ENCODE data around the gene RPL13.

RPL13 gene

DNA sequence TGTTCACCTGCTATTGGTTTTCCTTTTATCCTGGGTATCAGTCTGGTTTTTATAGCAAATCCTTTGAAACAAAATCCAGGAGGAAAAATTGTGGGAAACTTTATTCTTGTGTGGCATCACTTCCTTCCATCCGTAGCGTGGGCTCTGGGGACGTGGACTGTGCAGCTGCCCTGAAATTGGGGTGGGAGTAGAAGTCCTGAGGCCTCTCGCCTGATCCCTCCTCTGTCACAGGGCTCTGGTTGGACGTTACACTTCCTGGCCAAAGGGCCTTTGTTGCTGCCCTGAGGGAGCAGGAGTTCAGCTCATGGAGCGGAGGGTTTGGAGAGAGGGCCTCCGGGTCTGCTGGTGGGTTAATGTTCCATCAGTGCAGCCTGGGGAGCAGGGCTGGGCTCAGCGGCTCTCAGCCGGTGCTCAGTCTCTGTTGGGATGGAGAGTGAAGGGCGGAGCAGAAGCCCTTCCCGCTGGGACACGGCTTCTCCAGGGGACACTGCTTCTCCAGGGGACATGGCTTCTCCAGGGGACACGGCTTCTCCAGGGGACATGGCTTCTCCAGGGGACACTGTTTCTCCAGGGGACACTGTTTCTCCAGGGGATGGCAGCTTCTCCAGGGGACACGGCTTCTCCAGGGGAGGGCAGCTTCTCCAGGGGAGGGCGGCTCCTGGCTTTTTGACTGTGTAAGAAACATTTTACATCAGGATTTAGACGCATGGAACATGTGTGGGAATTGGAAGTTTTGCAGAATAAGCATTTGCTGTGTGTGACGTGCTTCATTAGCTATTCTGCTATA lies 15.2 kb upstream of the RPL13 start:
- DNase-seq: no peak

DNA sequence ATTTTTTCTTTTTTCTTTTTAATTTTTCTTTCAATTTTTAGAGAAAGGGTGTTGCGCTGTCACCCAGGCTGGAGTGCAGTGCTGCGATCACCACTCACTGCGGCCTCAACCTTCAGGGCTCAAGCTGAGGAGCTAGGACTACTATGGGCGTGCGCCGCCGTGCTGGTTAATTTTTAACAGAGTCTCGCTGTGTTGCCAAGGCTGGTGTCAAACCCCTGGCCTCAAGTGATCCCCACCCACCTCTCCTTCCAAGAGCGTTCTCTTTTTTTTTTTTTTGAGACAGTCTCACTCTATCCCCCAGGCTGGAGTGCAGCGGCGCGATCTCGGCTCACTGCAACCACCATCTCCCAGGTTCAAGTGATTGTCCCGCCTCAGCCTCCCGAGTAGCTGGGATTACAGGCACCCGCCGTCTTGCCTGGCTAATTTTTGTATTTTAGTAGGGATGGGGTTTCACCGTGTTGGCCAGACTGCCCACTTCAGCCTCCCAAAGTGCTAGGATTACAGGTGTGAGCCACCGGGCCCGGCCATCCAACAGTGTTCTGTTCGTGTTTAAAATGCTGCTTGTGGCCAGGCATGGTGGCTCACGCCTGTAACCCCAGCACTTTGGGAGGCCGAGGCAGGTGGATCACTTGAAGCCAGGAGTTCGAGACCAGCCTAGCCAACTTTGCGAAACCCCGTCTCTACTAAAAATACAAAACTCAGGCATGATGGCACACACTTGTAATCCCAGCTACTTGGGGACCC lies 14.5 kb upstream of the RPL13 start:
- DNase-seq: no peak

DNA sequence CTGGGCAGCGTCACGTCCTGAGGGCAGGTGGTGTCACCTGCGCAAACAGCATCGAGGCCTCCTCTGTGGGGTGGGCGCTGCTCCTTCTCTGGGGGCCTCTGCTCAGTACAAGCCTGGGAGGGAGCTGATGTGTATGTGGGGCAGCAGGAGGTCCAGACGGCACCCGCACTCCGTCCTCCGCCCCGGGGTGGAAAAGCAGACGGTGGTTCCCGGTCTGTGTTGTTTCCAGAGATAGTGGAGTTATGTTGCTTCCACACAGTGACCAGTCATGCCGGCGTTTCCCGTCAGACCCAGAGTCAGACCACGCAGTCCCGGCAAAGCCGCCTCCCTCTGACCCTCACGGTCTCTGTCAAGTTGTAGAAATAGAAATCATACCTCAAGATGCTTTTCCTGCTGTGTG lies 13.7 kb upstream of the RPL13 start:
- DNase-seq: no peak

DNA sequence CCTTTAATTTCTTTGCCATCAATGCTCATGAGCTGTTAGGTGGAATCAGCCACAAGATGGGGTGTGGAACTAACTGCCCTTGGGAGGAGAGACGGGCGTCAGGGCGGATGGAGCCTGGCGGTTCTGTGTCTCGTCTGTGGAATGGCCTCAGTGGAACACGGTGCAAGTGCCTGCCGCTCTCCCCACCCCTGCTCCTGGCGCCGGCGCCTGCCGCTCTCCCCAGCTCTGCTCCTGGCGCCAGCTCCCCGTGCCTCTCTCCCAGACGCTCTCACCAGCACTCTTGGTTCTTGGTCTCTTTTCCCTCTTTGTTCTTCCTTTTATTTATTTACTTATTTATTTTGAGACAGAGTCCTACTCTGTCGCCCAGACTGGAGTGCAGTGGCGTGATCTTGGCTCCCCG lies 13.2 kb upstream of the RPL13 start:
- no peak for DNase-seq

DNA sequence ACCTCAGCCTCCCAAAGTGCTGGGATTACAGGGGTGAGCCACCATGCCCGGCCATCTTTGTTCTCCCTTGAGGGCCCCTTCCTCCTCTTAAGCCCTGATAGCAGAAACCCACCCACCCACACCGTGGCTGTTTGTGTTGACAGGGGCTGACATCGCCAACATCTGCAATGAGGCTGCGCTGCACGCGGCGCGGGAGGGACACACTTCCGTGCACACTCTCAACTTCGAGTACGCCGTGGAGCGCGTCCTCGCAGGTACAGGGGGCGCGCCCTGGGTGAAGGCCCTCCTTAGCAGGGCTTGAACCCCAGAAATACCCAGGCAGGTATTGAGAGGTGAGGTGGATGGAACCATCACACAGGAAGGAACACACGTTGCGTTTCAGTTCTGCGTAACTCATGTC lies 12.6 kb upstream of the RPL13 start:
- no peak for DNase-seq

DNA sequence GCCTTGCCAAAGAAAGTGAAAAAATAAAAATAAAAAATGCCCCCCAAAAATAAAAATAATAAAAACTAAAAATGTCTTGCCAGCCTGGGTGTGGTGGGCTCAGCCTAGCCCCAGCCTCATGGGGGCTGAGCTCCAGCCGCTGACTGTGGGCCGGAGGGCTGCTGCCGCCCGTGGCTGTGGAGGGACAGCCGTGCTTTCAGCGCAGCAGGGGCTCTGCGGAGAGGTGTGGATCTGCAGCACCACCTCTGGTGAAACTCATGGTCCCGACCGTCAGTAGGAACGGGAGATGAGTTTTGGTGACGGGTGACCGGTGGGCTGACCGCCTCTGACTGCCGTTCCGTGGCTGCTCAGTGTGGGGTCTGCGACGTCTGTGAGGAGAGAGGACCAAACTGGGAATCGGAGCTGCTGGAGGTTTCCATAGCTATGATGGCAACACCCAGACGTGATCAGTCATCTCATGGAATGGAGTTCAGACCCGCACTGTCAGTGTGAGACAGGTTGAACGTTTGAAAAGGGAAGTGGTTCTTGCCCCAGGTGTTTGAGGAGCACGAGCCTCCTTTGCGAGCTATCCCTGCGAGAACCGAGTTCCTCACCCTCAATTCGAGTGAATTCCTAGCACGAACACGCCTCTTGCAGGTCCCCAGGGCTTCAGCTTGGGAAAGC lies 12.0 kb upstream of the RPL13 start:
- DNase-seq: no peak

DNA sequence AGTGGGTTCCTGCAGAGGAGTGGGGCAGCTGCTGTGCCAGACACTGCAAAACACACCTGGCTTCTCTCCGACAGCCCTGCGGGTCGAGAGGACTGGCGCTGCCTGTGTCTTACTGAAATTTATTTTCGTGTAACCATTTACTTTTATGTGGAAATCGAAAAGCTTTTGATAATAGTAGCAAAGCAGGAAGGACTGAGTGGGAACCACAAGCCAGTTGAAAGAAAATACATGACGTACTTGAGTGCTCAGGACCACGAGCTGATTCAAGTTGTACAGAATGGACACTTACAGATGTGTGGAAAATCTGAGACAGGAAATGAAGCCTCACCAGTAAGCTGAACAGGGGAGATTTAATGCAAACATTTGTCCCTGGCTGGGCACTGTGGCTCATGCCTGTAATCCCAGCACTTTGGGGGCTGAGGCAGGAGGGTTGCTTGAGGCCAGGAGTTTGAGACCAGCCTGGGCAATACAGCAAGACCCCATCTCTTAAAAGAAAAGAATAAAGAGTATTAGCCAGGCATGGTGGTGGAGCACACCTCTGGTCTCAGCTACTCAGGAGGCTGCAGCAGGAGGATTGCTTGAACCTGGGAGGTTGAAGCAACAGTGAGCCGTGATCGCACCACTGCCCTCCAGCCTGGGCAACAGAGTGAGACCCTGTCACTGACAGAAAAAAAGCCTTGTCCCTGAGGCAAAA lies 11.3 kb upstream of the RPL13 start:
- DNase-seq: no peak

DNA sequence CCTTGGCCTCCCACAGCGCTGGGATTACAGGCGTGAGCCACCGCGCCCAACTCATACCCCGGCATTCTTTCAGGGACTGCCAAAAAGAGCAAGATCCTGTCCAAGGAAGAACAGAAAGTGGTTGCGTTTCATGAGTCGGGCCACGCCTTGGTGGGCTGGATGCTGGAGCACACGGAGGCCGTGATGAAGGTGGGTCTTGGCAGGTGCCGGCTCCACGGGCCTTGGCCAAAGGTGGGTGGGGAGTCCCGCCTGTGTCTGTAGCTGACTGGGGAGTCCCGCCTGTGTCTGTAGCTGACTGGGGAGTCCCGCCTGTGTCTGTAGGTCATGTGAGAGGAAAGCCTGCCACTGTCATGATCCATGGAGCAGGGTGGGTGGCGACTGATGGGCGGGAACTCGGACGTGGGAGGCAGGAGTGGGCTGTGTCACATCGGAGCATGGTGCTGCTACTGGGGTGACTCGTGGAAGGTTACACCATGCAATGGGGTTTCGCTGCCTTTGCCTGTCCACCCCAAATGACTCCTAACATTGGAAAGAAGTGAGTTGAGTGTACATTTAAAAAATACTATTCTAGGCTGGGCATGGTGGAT lies 10.0 kb upstream of the RPL13 start:
- no peak for DNase-seq

DNA sequence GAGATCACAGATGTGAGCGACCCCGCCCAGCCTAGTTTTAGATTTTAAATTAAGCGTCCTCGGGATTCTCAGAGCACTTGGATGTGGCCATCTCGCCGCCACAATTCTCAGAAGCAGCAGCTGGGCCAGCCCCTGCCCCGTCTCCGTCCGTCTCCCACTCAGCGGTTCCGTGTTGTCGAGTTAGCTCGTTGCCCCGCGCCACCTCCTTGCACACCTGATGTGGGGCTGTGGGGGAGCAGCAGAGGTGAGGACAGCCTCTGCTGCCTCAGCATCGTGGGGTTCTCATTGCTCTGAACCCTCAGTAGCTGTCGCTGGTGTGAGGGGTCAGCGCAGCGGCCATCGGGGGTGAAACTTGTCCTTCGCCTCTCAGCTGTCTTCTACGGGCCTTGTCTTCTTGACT lies 8.2 kb upstream of the RPL13 start:
- no peak for DNase-seq

- no peak for DNase-seq
Observed at GRCh38 chr16:89552913-89553312, 7.6 kb upstream of the RPL13 start.

DNA sequence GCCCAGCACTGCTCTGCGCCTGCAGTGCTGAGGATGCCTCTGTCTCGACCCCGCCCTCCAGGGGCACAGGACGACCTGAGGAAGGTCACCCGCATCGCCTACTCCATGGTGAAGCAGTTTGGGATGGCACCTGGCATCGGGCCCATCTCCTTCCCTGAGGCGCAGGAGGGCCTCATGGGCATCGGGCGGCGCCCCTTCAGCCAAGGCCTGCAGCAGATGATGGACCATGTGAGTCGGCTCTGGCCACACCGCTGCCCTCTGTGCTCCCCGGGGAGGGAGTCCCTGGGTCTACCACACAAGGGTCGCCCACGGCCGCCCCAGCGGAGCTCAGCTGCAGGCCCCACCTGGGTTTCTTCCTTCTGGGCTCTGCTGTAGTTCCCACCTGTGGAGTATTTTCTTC lies 6.7 kb upstream of the RPL13 start:
- no peak for DNase-seq

- DNase-seq: no peak
Observed at GRCh38 chr16:89554343-89554742, 6.1 kb upstream of the RPL13 start.

DNA sequence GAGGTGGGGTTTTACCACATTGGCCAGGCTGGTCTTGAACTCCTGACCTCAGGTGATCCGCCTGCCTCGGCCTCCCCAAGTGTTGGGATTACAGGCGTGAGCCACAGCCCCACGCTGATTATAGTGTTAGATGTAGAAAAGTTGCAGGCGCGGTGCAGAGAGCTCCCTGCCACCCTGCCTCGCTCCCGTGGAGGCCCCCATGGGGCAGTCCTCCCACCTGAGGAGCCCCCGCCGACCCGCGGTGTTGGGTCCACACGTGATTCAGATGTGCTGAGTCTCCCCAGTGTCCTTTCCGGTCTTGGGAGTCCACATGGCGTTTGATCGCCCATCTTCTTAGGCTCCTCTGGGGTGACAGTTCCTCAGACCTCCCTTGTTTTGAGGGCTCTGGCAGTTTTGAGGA lies 5.2 kb upstream of the RPL13 start:
- DNase-seq: no peak

- no peak for DNase-seq
Observed at GRCh38 chr16:89555780-89556179, 4.7 kb upstream of the RPL13 start.

- DNase-seq: peak; percentile 87
Observed at GRCh38 chr16:89556750-89557689, 3.5 kb upstream of the RPL13 start.

GRCh38 chr16:89557690-89558490 lies 2.6 kb upstream of the RPL13 start:
- no peak for DNase-seq

DNA sequence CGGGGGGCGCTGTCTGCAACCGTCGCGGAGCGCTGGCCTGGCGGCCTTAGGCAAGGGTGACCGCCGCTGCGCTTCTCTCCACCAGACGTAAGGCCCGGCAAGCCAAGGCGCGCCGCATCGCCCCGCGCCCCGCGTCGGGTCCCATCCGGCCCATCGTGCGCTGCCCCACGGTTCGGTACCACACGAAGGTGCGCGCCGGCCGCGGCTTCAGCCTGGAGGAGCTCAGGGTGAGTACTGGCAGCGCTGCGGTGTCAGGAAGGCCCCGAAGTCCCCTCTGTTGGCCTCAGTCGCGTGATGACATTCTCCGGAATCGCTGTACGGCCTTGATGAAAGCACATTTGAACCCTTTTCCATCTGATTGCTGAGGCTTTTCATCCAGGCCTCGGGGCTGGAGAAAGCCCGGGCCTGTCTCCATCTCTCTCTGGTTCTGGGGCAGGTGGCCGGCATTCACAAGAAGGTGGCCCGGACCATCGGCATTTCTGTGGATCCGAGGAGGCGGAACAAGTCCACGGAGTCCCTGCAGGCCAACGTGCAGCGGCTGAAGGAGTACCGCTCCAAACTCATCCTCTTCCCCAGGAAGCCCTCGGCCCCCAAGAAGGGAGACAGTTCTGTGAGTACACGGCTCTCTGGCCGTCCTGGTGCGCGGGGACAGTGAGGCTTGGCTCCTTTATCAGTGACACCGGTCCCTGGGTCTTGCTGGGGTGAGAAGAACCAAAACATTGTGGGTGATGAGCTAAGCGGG lies 831 bp downstream of the RPL13 start:
- DNase-seq: no peak

DNA sequence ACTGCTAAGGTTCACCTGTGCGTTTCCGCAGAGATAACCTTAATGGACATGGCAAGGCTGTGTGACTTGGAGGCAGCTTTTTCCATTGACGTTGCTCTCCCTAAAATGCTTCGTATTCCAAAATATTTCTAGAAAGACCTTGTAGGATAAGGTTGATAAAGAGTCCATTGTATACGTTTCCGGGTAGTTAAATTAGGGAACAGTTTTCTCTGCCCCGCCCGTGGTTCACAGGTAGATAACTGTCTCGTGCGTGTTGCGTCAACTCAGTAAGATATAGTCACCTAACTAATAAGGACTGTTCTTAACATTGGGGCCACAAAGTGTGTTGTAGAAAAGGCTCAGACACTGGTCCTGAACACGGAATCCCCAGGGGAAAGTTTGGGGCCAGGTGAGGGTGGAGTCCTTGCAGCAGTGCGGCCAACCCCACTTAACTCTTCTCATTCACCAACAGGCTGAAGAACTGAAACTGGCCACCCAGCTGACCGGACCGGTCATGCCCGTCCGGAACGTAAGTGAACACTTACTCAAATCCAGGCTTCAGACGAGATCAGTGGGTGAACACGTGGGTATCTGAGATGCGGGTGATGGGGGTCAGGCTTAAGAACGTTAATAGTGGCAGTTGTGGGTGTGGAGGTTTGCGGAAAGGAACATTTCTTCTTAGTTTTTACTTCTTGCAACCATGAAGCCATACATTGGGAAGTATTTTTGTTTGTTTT lies 1.6 kb downstream of the RPL13 start:
- DNase-seq: peak; percentile 30

DNA sequence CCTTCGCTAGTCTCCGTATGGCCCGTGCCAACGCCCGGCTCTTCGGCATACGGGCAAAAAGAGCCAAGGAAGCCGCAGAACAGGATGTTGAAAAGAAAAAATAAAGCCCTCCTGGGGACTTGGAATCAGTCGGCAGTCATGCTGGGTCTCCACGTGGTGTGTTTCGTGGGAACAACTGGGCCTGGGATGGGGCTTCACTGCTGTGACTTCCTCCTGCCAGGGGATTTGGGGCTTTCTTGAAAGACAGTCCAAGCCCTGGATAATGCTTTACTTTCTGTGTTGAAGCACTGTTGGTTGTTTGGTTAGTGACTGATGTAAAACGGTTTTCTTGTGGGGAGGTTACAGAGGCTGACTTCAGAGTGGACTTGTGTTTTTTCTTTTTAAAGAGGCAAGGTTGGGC lies 2.5 kb downstream of the RPL13 start:
- no peak for DNase-seq
